Muscle of leg (tissue), 11 donors: Measurements from ENCODE around the gene AQP10. TPM values are rescaled to one million over a fixed set of nuclear protein-coding genes. Genes with fewer than 3 reads are reported as not detected.
A peak's percentile ranks its signal among the peaks of the same experiment; 100 is the strongest.
"Not testable (repeated sequence)": the region's sequence is repeated elsewhere in the genome, so short reads cannot be mapped to it uniquely, and the experiment has no call there.

ENCODE experiments used
- DNase-seq: peaks from one replicate; pipeline ENCODE4 v3.0.0; 2013
- H3K27ac ChIP-seq: one replicate; pipeline ENCODE4 v1.5.1; 2013; ENCODE audit warnings: mild to moderate bottlenecking, low read length, control low read depth
- H3K27me3 ChIP-seq: one replicate; pipeline ENCODE4 v1.6.1; 2013; ENCODE audit warnings: low read length; ENCODE audit not compliant: control insufficient read depth, insufficient read depth
- H3K36me3 ChIP-seq: one replicate; pipeline ENCODE4 v1.6.1; 2013; ENCODE audit warnings: low read length; ENCODE audit not compliant: control insufficient read depth, insufficient read depth
- H3K4me1 ChIP-seq: one replicate; pipeline ENCODE4 v1.6.1; 2013; ENCODE audit warnings: low read length; ENCODE audit not compliant: control insufficient read depth, insufficient read depth
- H3K4me3 ChIP-seq: one replicate; pipeline ENCODE4 v1.5.1; 2013; ENCODE audit warnings: low read length, control low read depth
- H3K9me3 ChIP-seq: replicated peaks from 2 replicates; pipeline ENCODE4 v1.6.1; 2013; ENCODE audit warnings: low read depth, low read length; ENCODE audit not compliant: control insufficient read depth
- WGBS: methylation state at CpG from one replicate; pipeline ENCODE4 v1.1.5; 2013; ENCODE audit warnings: missing lambda C conversion rate; ENCODE audit not compliant: insufficient coverage; 5-methylcytosine and 5-hydroxymethylcytosine counted together
- polyA plus RNA-seq, 8 donors: library from polyadenylated mRNA; unstranded; fragments of 120-200 nt; gene quantifications; one replicate each; pipeline versions ENCODE4 v1.2.1 to v1.2.3, GENCODE V29; 2013; ENCODE audit warnings: inconsistent platforms in 1 of 8, low replicate concordance in 1 of 8; ENCODE audit not compliant: insufficient read length in 8 of 8, insufficient read depth in 1 of 8
- total RNA-seq: library from RNA; stranded (reverse); fragments of 120-200 nt; gene quantifications from one replicate; pipeline ENCODE4 v1.2.4, GENCODE V29; 2013

Gene AQP10
- total and polyA plus RNA-seq, 9 donors: 0.04 to 2.2 (median 0.13) TPM; not detected in 5

GRCh38 chr1:154329551-154330131, 8.7 kb downstream of the AQP10 start:
- H3K9me3 ChIP-seq: no peaks in the 10 kb centered on the region
- peaks cover 43% of the 10 kb centered on the region for H3K36me3 ChIP-seq
- peaks cover 2% of the 10 kb centered on the region for H3K27me3 ChIP-seq
- DNase-seq: peak; percentile 33
- peak overlapping the region; percentile 76 for H3K27ac ChIP-seq
- WGBS: 50% methylated on average over 2 of the region's 7 CpGs
- no peak overlapping the region for H3K4me3 ChIP-seq
- H3K4me1 ChIP-seq: peaks cover 45% of the 10 kb centered on the region

DNA sequence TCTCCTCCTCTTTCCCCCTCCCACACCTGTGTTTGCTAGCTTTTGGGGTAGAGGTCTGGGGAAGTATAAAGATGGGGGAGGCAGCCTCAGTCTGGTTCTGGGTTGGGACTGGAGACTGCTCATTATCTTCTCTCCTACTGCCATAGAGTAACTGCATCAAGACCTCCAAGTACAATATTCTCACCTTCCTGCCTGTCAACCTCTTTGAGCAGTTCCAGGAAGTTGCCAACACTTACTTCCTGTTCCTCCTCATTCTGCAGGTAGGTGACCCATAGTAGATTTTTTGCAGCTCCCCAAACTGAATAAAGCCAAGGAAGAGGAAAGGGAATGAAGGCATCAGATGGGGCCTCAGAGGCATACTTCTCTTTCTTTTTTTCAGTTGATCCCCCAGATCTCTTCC, 9.8 kb downstream of the AQP10 start:
- H3K4me3 ChIP-seq: no peak overlapping the region
- peaks cover 2% of the 10 kb centered on the region for H3K27me3 ChIP-seq
- H3K27ac ChIP-seq: no peak overlapping the region
- H3K36me3 ChIP-seq: peaks cover 50% of the 10 kb centered on the region
- H3K4me1 ChIP-seq: peaks cover 44% of the 10 kb centered on the region
- no peak for DNase-seq
- H3K9me3 ChIP-seq: no peaks in the 10 kb centered on the region

GRCh38 chr1:154334079-154335024, 13.5 kb downstream of the AQP10 start:
- Histone ChIP-seq H3K4me3 (no peak overlapping the region), H3K27ac (peak overlapping the region; percentile 65), H3K27me3 (no peaks in the 10 kb centered on the region), H3K4me1 (peaks cover 11% of the 10 kb centered on the region), H3K36me3 (peaks cover 79% of the 10 kb centered on the region), H3K9me3 (no peaks in the 10 kb centered on the region)
- 69% methylated on average over 4 of the region's 13 CpGs for WGBS
- DNase-seq: peak; percentile 78

- Histone ChIP-seq H3K36me3 (peaks cover 84% of the 10 kb centered on the region), H3K27ac (peak overlapping the region; percentile 65), H3K9me3 (no peaks in the 10 kb centered on the region), H3K27me3 (no peaks in the 10 kb centered on the region), H3K4me3 (no peak overlapping the region), H3K4me1 (peaks cover 7% of the 10 kb centered on the region)
- WGBS: 100% methylated on average over 2 of the region's 11 CpGs
- DNase-seq: peak; percentile 90
Observed at GRCh38 chr1:154335025-154335714, 14.3 kb downstream of the AQP10 start.

DNA sequence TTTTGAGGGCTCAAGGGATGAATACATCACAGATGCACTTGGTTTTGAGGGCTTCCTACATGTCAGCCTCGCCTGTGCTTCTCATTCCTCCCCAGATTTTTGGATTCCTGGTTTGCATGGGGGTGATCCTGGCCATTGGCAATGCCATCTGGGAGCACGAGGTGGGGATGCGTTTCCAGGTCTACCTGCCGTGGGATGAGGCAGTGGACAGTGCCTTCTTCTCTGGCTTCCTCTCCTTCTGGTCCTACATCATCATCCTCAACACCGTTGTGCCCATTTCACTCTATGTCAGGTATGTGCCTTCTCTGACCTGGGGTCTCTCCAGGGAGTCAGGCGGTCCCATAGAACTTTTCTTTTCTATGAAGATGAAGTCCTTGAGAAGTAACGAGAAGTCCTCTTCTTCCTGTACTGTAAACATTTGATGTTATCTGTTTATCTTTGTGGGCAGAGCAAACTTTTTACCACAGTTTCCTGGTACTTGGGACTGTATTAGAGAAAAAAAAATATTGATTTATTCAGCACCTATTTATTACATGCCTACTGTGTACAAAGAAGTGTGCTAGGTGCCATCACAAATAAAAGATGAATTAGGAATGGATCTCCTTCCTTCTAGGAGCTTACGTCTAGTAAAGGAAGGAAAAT, 16.5 kb downstream of the AQP10 start:
- Histone ChIP-seq H3K27ac (no peak overlapping the region), H3K9me3 (no peaks in the 10 kb centered on the region), H3K36me3 (peaks cover 85% of the 10 kb centered on the region), H3K4me1 (peaks cover 7% of the 10 kb centered on the region), H3K27me3 (no peaks in the 10 kb centered on the region), H3K4me3 (no peak overlapping the region)
- WGBS: 94% methylated on average over 3 of the region's 8 CpGs
- DNase-seq: no peak

DNA sequence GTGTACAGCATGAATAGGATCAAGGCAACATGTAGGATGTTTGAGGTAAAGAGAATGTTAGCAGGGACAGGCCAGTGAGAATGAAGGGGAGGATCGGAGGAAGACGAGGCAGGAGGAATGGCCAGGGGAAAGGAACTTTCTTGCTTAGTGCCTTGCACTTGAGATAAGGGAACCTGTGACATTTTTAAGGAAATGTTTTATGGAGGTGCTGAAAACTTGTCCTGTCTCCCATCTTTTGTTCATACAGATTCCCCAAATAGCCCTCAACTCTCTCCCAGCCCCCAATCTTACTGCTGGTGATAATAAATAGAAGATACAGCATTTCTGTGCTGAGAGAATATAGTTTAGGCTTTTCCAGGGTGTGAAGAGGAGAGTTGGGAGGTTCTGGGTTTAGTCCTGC, 18.0 kb downstream of the AQP10 start:
- H3K4me3 ChIP-seq: no peak overlapping the region
- peaks cover 7% of the 10 kb centered on the region for H3K4me1 ChIP-seq
- H3K36me3 ChIP-seq: peaks cover 89% of the 10 kb centered on the region
- H3K9me3 ChIP-seq: no peaks in the 10 kb centered on the region
- H3K27ac ChIP-seq: no peak overlapping the region
- DNase-seq: no peak
- no CpG with 5 or more reads among the region's 2 CpGs for WGBS
- H3K27me3 ChIP-seq: no peaks in the 10 kb centered on the region

GRCh38 chr1:154341366-154341765, 20.5 kb downstream of the AQP10 start:
- H3K27me3 ChIP-seq, H3K4me1 ChIP-seq, H3K4me3 ChIP-seq, DNase-seq, H3K9me3 ChIP-seq, H3K27ac ChIP-seq: not testable (repeated sequence)
- H3K36me3 ChIP-seq: peaks cover 93% of the 10 kb centered on the region
- WGBS: 98% methylated on average over 6 of the region's 9 CpGs

DNA sequence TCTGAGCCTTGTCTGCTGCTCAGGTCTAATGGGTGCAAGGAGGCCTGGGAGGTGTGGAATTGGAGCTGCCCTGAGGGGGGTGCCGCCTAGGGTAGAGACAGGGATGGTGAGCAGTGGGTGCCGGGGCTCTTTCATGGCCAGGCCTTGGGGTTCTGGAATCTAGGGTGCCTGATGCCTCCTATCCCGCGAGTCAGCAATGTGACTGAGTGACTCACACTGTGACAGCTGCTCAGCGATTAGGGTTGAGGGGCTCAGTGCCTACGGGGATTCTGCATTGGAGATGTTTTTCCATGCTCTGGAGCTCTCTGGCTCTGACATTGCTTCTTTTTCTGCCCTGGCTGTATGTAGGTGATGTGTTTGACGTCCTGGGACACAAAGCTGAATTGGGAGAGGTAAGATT, 21.2 kb downstream of the AQP10 start:
- Histone ChIP-seq H3K9me3 (no peaks in the 10 kb centered on the region), H3K27ac (no peak overlapping the region), H3K36me3 (peaks cover 97% of the 10 kb centered on the region), H3K4me1 (no peaks in the 10 kb centered on the region), H3K4me3 (no peak overlapping the region), H3K27me3 (no peaks in the 10 kb centered on the region)
- 93% methylated on average over 7 of the region's 7 CpGs for WGBS
- DNase-seq: no peak

- Histone ChIP-seq H3K4me3 (no peak overlapping the region), H3K4me1 (no peaks in the 10 kb centered on the region), H3K27ac (no peak overlapping the region), H3K36me3 (peaks cover 93% of the 10 kb centered on the region), H3K9me3 (no peaks in the 10 kb centered on the region), H3K27me3 (no peaks in the 10 kb centered on the region)
- DNase-seq: no peak
- WGBS: 84% methylated on average over 15 of the region's 21 CpGs
Observed at GRCh38 chr1:154342836-154343472, 22.1 kb downstream of the AQP10 start.
